GM23248 (cell line): ENCODE data around the gene NUP205. TPM values are rescaled to one million over a fixed set of nuclear protein-coding genes. Genes with fewer than 3 reads are reported as not detected.
A peak's percentile ranks its signal among the peaks of the same experiment; 100 is the strongest.

Source experiments
- DNase-seq: peaks from one replicate; pipeline ENCODE4 v3.0.0-alpha.2; 2015
- H2AFZ ChIP-seq: fragments of 200-600 bp; sonication (generic); 2 replicates; pipeline ENCODE4 v1.6.1; 2016; ENCODE audit warnings: antibody characterized with exemption
- H3F3A ChIP-seq: fragments of 200-600 bp; sonication (generic); 2 replicates; pipeline ENCODE4 v1.6.1; 2016; ENCODE audit warnings: mild to moderate bottlenecking, antibody characterized with exemption, mixed run types; ENCODE audit not compliant: insufficient read depth
- H3K27ac ChIP-seq: fragments of 200-600 bp; sonication (generic); 2 replicates; pipeline ENCODE4 v1.5.1; 2016; ENCODE audit warnings: mild to moderate bottlenecking
- H3K27me3 ChIP-seq: fragments of 200-600 bp; sonication (generic); replicated peaks from 2 replicates; pipeline ENCODE4 v1.6.1; 2016; ENCODE audit warnings: mild to moderate bottlenecking; ENCODE audit not compliant: insufficient read depth
- H3K36me3 ChIP-seq: fragments of 200-600 bp; sonication (generic); 2 replicates; pipeline ENCODE4 v1.6.1; 2016; ENCODE audit warnings: low read depth, mild to moderate bottlenecking
- H3K4me1 ChIP-seq: fragments of 200-600 bp; sonication (generic); 2 replicates; pipeline ENCODE4 v1.6.1; 2016; ENCODE audit warnings: mild to moderate bottlenecking; ENCODE audit not compliant: insufficient read depth
- H3K4me2 ChIP-seq: fragments of 200-600 bp; sonication (generic); one replicate; pipeline ENCODE4 v1.6.1; 2016; ENCODE audit warnings: mild to moderate bottlenecking; ENCODE audit not compliant: unreplicated experiment
- H3K4me3 ChIP-seq: fragments of 200-600 bp; sonication (generic); 2 replicates; pipeline ENCODE4 v1.5.1; 2016; ENCODE audit warnings: mild to moderate bottlenecking
- H3K79me2 ChIP-seq: fragments of 200-600 bp; sonication (generic); 2 replicates; pipeline ENCODE4 v1.6.1; 2016; ENCODE audit warnings: mild to moderate bottlenecking; ENCODE audit not compliant: insufficient read depth
- H3K9ac ChIP-seq: fragments of 200-600 bp; sonication (generic); 2 replicates; pipeline ENCODE4 v1.6.1; 2016; ENCODE audit warnings: mild to moderate bottlenecking
- H3K9me2 ChIP-seq: fragments of 200-600 bp; sonication (generic); 2 replicates; pipeline ENCODE4 v1.6.1; 2016; ENCODE audit warnings: mixed run types, mild to moderate bottlenecking, moderate library complexity; ENCODE audit not compliant: insufficient read depth
- H3K9me3 ChIP-seq: fragments of 200-600 bp; sonication (generic); one replicate; pipeline ENCODE4 v1.6.1; 2017; ENCODE audit warnings: low read depth
- H4K20me1 ChIP-seq: fragments of 200-600 bp; sonication (generic); 2 replicates; pipeline ENCODE4 v1.6.0; 2016; ENCODE audit not compliant: insufficient read depth
- EZH2 ChIP-seq: fragments of 200-600 bp; sonication (generic); IDR thresholded peaks from 2 replicates; pipeline ENCODE4 v1.6.1; 2018; ENCODE audit warnings: antibody characterized with exemption, mild to moderate bottlenecking; ENCODE audit not compliant: insufficient read depth, poor library complexity, severe bottlenecking
- EZH2phosphoT487 ChIP-seq: fragments of 200-600 bp; sonication (generic); IDR thresholded peaks from 2 replicates; pipeline ENCODE4 v1.6.1; 2018; ENCODE audit warnings: antibody characterized with exemption, moderate library complexity, mild to moderate bottlenecking, low read depth; ENCODE audit not compliant: insufficient read depth
- WGBS, 2 experiments: methylation state at CpG; one replicate each; pipeline ENCODE4 v1.1.6; 2015 to 2017; ENCODE audit warnings: low lambda C conversion rate in 2 of 2, low coverage in 1 of 2; ENCODE audit errors: missing lambda C conversion rate in 2 of 2; 5-methylcytosine and 5-hydroxymethylcytosine counted together
- in situ Hi-C: fragments of 300-500 bp; cut with MboI; formaldehyde crosslinking; loops from 2 replicates; pipeline ENCODE4 v1.15.0; 2020
- polyA plus RNA-seq: library from polyadenylated mRNA; unstranded; fragments of >200 nt; fragmentation: Nextera tagmentation; extraction: Ambion mirVana; gene quantifications from 2 replicates; pipeline ENCODE4 v1.2.1, GENCODE V29; 2016
- total RNA-seq: library from RNA; depleted of rRNA; stranded (reverse); fragments of >200 nt; shearing (Covaris generic); gene quantifications from 2 replicates; pipeline ENCODE4 v1.2.3, GENCODE V29; 2014

NUP205 gene
- total and polyA plus RNA-seq, 2 experiments from 2014 or later: 18.5 to 31.8 TPM

GRCh38 chr7:135669774-135670173, 112.1 kb downstream of the NUP205 start:
- Histone ChIP-seq H3K4me2 (peak overlapping the region; percentile 66), H3K9me3 (no peaks in the 10 kb centered on the region), H3K36me3 (peaks cover 7% of the 10 kb centered on the region), H3K4me3 (peak overlapping the region; percentile 29; the same call in 1 of the 2 replicates), H3K27me3 (no peaks in the 10 kb centered on the region), H3K9ac (peak overlapping the region; percentile 54), H3K79me2 (peaks cover 96% of the 10 kb centered on the region), H3K9me2 (no peaks in the 10 kb centered on the region), H3K4me1 (peaks cover 61% of the 10 kb centered on the region), H3K27ac (peak overlapping the region; percentile 82), H4K20me1 (no peaks in the 10 kb centered on the region), H2AFZ (no peak overlapping the region), H3F3A (peaks cover 45% of the 10 kb centered on the region)
- 48 to 56% methylated on average over 1 of the region's 1 CpG for WGBS, 2 experiments
- DNase-seq: peak; percentile 40
- TF ChIP-seq EZH2phosphoT487 (no peak), EZH2 (no peak)
- in situ Hi-C loops: loop anchor here (10.0 kb wide), 1 partner anchor 125 kb away; no protein-coding TSS in a partner anchor

GRCh38 chr7:135670179-135670578, 112.5 kb downstream of the NUP205 start:
- H3K9me2 ChIP-seq: no peaks in the 10 kb centered on the region
- peaks cover 57% of the 10 kb centered on the region for H3K4me1 ChIP-seq
- peaks cover 8% of the 10 kb centered on the region for H3K36me3 ChIP-seq
- 0 to 12% methylated on average over 1 of the region's 1 CpG for WGBS, 2 experiments
- no peak overlapping the region for H2AFZ ChIP-seq
- H3K4me3 ChIP-seq: peak overlapping the region; percentile 29
- peaks cover 40% of the 10 kb centered on the region for H3F3A ChIP-seq
- peak overlapping the region; percentile 82 for H3K27ac ChIP-seq
- peak overlapping the region; percentile 54 for H3K9ac ChIP-seq
- H3K9me3 ChIP-seq: no peaks in the 10 kb centered on the region
- in situ Hi-C loops: loop anchor here (10.0 kb wide), 1 partner anchor 125 kb away; no protein-coding TSS in a partner anchor
- H3K4me2 ChIP-seq: peak overlapping the region; percentile 66
- no peak for TF ChIP-seq EZH2
- no peak for TF ChIP-seq EZH2phosphoT487
- H3K27me3 ChIP-seq: no peaks in the 10 kb centered on the region
- peaks cover 96% of the 10 kb centered on the region for H3K79me2 ChIP-seq
- DNase-seq: peak; percentile 90
- no peaks in the 10 kb centered on the region for H4K20me1 ChIP-seq

- peak; percentile 87 for DNase-seq
- Histone ChIP-seq H3K27ac (peak overlapping the region; percentile 47), H3K4me2 (peak overlapping the region; percentile 61), H3K9me2 (no peaks in the 10 kb centered on the region), H3K4me1 (peaks cover 46% of the 10 kb centered on the region), H3K9ac (peak overlapping the region; percentile 30), H2AFZ (peak overlapping the region; percentile 30; the same call in 1 of the 2 replicates), H3F3A (peaks cover 36% of the 10 kb centered on the region), H3K36me3 (peaks cover 8% of the 10 kb centered on the region), H3K9me3 (no peaks in the 10 kb centered on the region), H3K27me3 (no peaks in the 10 kb centered on the region), H3K79me2 (peaks cover 96% of the 10 kb centered on the region), H4K20me1 (no peaks in the 10 kb centered on the region), H3K4me3 (peak overlapping the region; percentile 15; the same call in 1 of the 2 replicates)
- in situ Hi-C loops: loop anchor here (10.0 kb wide), 1 partner anchor 122 kb away; no protein-coding TSS in a partner anchor
- TF ChIP-seq EZH2: no peak
- no peak for TF ChIP-seq EZH2phosphoT487
- 7 to 11% methylated on average over 3 of the region's 3 CpGs for WGBS, 2 experiments
Measured at GRCh38 chr7:135672560-135673359, 115.0 kb downstream of the NUP205 start.

- in situ Hi-C loops: loop anchor here (10.0 kb wide), 1 partner anchor 121 kb away; no protein-coding TSS in a partner anchor
- TF ChIP-seq EZH2phosphoT487 (no peak), EZH2 (no peak)
- no peaks in the 10 kb centered on the region for H3K9me2 ChIP-seq
- peaks cover 36% of the 10 kb centered on the region for H3F3A ChIP-seq
- WGBS, 2 experiments: 42 to 44% methylated on average over 6 of the region's 6 CpGs
- H3K4me3 ChIP-seq: peak overlapping the region; percentile 15; the same call in 1 of the 2 replicates
- no peaks in the 10 kb centered on the region for H4K20me1 ChIP-seq
- peak overlapping the region; percentile 47 for H3K27ac ChIP-seq
- peak; percentile 69 for DNase-seq
- peak overlapping the region; percentile 61 for H3K4me2 ChIP-seq
- H3K79me2 ChIP-seq: peaks cover 96% of the 10 kb centered on the region
- no peaks in the 10 kb centered on the region for H3K27me3 ChIP-seq
- no peak overlapping the region for H2AFZ ChIP-seq
- H3K4me1 ChIP-seq: peaks cover 49% of the 10 kb centered on the region
- H3K9ac ChIP-seq: peak overlapping the region; percentile 30; the same call in 1 of the 2 replicates
- H3K9me3 ChIP-seq: no peaks in the 10 kb centered on the region
- peaks cover 8% of the 10 kb centered on the region for H3K36me3 ChIP-seq
Measured at GRCh38 chr7:135673360-135673706, 115.6 kb downstream of the NUP205 start.
